Fibroblast of upper back skin (primary cell): ENCODE measurements around the gene KIAA1671.

Source experiments
- DNase-seq: peaks from one replicate; pipeline ENCODE4 v3.0.0-alpha.2; 2013

The KIAA1671 gene

GRCh38 chr22:25048659-25049647 lies 96.4 kb downstream of the KIAA1671 start:
- peak; percentile 40 for DNase-seq

GRCh38 chr22:25049770-25050169 lies 97.3 kb downstream of the KIAA1671 start:
- DNase-seq, result no peak

- DNase-seq, result no peak
These were observed 98.0 kb downstream of the KIAA1671 start for GRCh38 chr22:25050566-25050965.

- no peak for DNase-seq
These were observed 98.6 kb downstream of the KIAA1671 start for GRCh38 chr22:25051073-25051472.

GRCh38 chr22:25051983-25052710 lies 99.6 kb downstream of the KIAA1671 start:
- no peak for DNase-seq

GRCh38 chr22:25053153-25053805 lies 100.8 kb downstream of the KIAA1671 start:
- DNase-seq, result no peak

- no peak for DNase-seq
These were observed 102.5 kb downstream of the KIAA1671 start for GRCh38 chr22:25054943-25055511.

GRCh38 chr22:25057013-25057881 lies 104.7 kb downstream of the KIAA1671 start:
- peak; percentile 8 for DNase-seq

- DNase-seq, result no peak
These were observed 106.9 kb downstream of the KIAA1671 start for GRCh38 chr22:25059438-25059837.

- no peak for DNase-seq
These were observed 108.1 kb downstream of the KIAA1671 start for GRCh38 chr22:25060522-25061071.

GRCh38 chr22:25061134-25061533 lies 108.6 kb downstream of the KIAA1671 start:
- no peak for DNase-seq

GRCh38 chr22:25061605-25062376 lies 109.3 kb downstream of the KIAA1671 start:
- DNase-seq, result no peak

- no peak for DNase-seq
These were observed 110.0 kb downstream of the KIAA1671 start for GRCh38 chr22:25062386-25063085.

- no peak for DNase-seq
These were observed 112.5 kb downstream of the KIAA1671 start for GRCh38 chr22:25064894-25065560.

GRCh38 chr22:25066861-25067435 lies 114.4 kb downstream of the KIAA1671 start:
- DNase-seq, result no peak

GRCh38 chr22:25067851-25068421 lies 115.4 kb downstream of the KIAA1671 start:
- no peak for DNase-seq

- no peak for DNase-seq
These were observed 116.2 kb downstream of the KIAA1671 start for GRCh38 chr22:25068707-25069106.

- DNase-seq, result no peak
These were observed 116.9 kb downstream of the KIAA1671 start for GRCh38 chr22:25069426-25069757.
